H1 (cell line): ENCODE results near the gene RNF44. TPM values are rescaled to one million over a fixed set of nuclear protein-coding genes. Genes with fewer than 3 reads are reported as not detected.

Experiments used
- CTCF ChIA-PET: fragments of 300-600 bp; sonication (Branson Sonifier 250); formaldehyde crosslinking; loops from one replicate; lab custom pipeline; 2021; ENCODE audit not compliant: partially characterized antibody; lab: Charles Lee
- POLR2A ChIA-PET: fragments of 300-600 bp; sonication (Branson Sonifier 250); formaldehyde crosslinking; loops from one replicate; lab custom pipeline; 2021; ENCODE audit warnings: inconsistent platforms; ENCODE audit not compliant: partially characterized antibody; lab: Charles Lee
- DNase-seq, 2 experiments: peaks; one replicate each; pipeline versions ENCODE4 v3.0.0 to v3.0.0-alpha.2; 2010 to 2022; ENCODE audit warnings: low spot score in 2 of 2, low read depth in 1 of 2, mixed read lengths in 1 of 2
- FAIRE-seq: peaks from 2 replicates; lab custom pipeline; 2011; peaks lifted over from hg19 to GRCh38; lab: Jason Lieb, UNC
- H2AFZ ChIP-seq: 2 replicates; pipeline ENCODE4 v1.8.1; 2012; ENCODE audit warnings: low read length, inconsistent platforms
- H2AK5ac ChIP-seq: 2 replicates; pipeline ENCODE4 v1.6.1; 2013; ENCODE audit warnings: low read depth, low read length
- H2BK120ac ChIP-seq: replicated peaks from 2 replicates; pipeline ENCODE3; 2013; ENCODE audit warnings: low read depth, low read length, inconsistent platforms
- H2BK12ac ChIP-seq: 2 replicates; pipeline ENCODE4 v1.6.1; 2013; ENCODE audit warnings: low read depth, low read length
- H2BK15ac ChIP-seq: 2 replicates; pipeline ENCODE4 v1.6.1; 2013; ENCODE audit warnings: low read length
- H2BK20ac ChIP-seq: 2 replicates; pipeline ENCODE4 v1.6.1; 2013; ENCODE audit warnings: low read length
- H2BK5ac ChIP-seq: 2 replicates; pipeline ENCODE4 v1.6.1; 2013; ENCODE audit warnings: low read depth, low read length
- H3K14ac ChIP-seq: 2 replicates; pipeline ENCODE4 v1.6.1; 2013; ENCODE audit warnings: inconsistent platforms; ENCODE audit not compliant: insufficient read length
- H3K18ac ChIP-seq: 2 replicates; pipeline ENCODE4 v1.6.1; 2013; ENCODE audit warnings: low read length; ENCODE audit errors: extremely low read depth
- H3K23ac ChIP-seq: 2 replicates; pipeline ENCODE4 v1.6.1; 2013; ENCODE audit warnings: inconsistent platforms; ENCODE audit not compliant: insufficient read length
- H3K23me2 ChIP-seq: 2 replicates; pipeline ENCODE4 v1.6.1; 2013; ENCODE audit warnings: low read depth, low read length
- H3K27ac ChIP-seq: 2 replicates; pipeline ENCODE4 v1.6.1; 2011; ENCODE audit warnings: low read depth, low read length, inconsistent platforms
- H3K27me3 ChIP-seq, 4 experiments: replicated peaks in 1 of 4; 1 replicate in 1 of 4; 2 replicates in 3 of 4; pipeline versions ENCODE4 v1.6.1 to v1.8.1; 2011 to 2013; ENCODE audit warnings: low read length in 3 of 4, mild to moderate bottlenecking in 3 of 4, inconsistent platforms in 2 of 4, mixed read lengths in 2 of 4, moderate library complexity in 1 of 4; ENCODE audit not compliant: control insufficient read depth in 3 of 4, insufficient read depth in 3 of 4; ENCODE audit errors: extremely low read depth in 1 of 4
- H3K36me3 ChIP-seq, 4 experiments: 2 replicates each; pipeline versions ENCODE4 v1.6.1 to v1.8.1; 2011 to 2013; ENCODE audit warnings: mild to moderate bottlenecking in 4 of 4, low read length in 3 of 4, moderate library complexity in 2 of 4, control low read depth in 1 of 4, inconsistent platforms in 1 of 4; ENCODE audit not compliant: insufficient read depth in 4 of 4, control insufficient read depth in 2 of 4
- H3K4ac ChIP-seq: replicated peaks from 2 replicates; pipeline ENCODE3; 2013; ENCODE audit warnings: low read length, low read depth, mixed read lengths, inconsistent platforms; ENCODE audit not compliant: insufficient read length
- H3K4me1 ChIP-seq, 4 experiments: replicated peaks in 1 of 4; 1 replicate in 1 of 4; 2 replicates in 3 of 4; pipeline versions ENCODE4 v1.6.1 to v1.8.1; 2011 to 2013; ENCODE audit warnings: low read length in 3 of 4, inconsistent platforms in 2 of 4, mixed read lengths in 1 of 4; ENCODE audit not compliant: insufficient read depth in 4 of 4, control insufficient read depth in 3 of 4
- H3K4me2 ChIP-seq, 2 experiments: 2 replicates each; pipeline versions ENCODE4 v1.6.1 to v1.8.1; 2011 to 2013; ENCODE audit warnings: low read depth in 2 of 2, low read length in 2 of 2, control low read depth in 1 of 2, inconsistent platforms in 1 of 2, mild to moderate bottlenecking in 1 of 2; ENCODE audit not compliant: insufficient read depth in 1 of 2
- H3K4me3 ChIP-seq, 4 experiments: fragments of 200-600, 300-600 bp in 1 of 4; sonication (generic), shearing (Covaris generic), sonication (Bioruptor Twin) in 1 of 4; 2 replicates each; pipeline versions ENCODE4 v1.5.1 to v1.8.1; 2011 to 2016; ENCODE audit warnings: low read length in 4 of 4, low read depth in 3 of 4, control low read depth in 2 of 4, inconsistent platforms in 2 of 4, mild to moderate bottlenecking in 2 of 4, mixed read lengths in 1 of 4, moderate library complexity in 1 of 4; ENCODE audit not compliant: insufficient read depth in 2 of 4; ENCODE audit errors: extremely low read depth in 1 of 4
- H3K56ac ChIP-seq: replicated peaks from 2 replicates; pipeline ENCODE3; 2013; ENCODE audit warnings: low read depth, mild to moderate bottlenecking, mixed read lengths, low read length, inconsistent platforms; ENCODE audit not compliant: insufficient read length
- H3K79me1 ChIP-seq: 2 replicates; pipeline ENCODE4 v1.6.1; 2013; ENCODE audit warnings: low read depth, low read length, control low read depth
- H3K79me2 ChIP-seq, 2 experiments: 2 replicates each; pipeline versions ENCODE4 v1.6.1 to v1.8.1; 2012 to 2013; ENCODE audit warnings: low read length in 2 of 2, mild to moderate bottlenecking in 2 of 2, inconsistent platforms in 1 of 2; ENCODE audit not compliant: insufficient read depth in 2 of 2, control insufficient read depth in 1 of 2
- H3K9ac ChIP-seq, 4 experiments: replicated peaks in 1 of 4; 1 replicate in 1 of 4; 2 replicates in 3 of 4; pipeline versions ENCODE4 v1.6.1 to v1.8.1; 2011 to 2013; ENCODE audit warnings: low read depth in 3 of 4, low read length in 3 of 4, control low read depth in 2 of 4, mild to moderate bottlenecking in 2 of 4, moderate library complexity in 2 of 4, inconsistent platforms in 1 of 4; ENCODE audit errors: extremely low read depth in 1 of 4
- H3K9me3 ChIP-seq, 2 experiments: 2 replicates each; pipeline versions ENCODE4 v1.6.1 to v1.8.1; 2012 to 2013; ENCODE audit warnings: mild to moderate bottlenecking in 2 of 2, moderate library complexity in 2 of 2, control low read depth in 1 of 2, inconsistent platforms in 1 of 2, low read depth in 1 of 2, low read length in 1 of 2, mixed read lengths in 1 of 2; ENCODE audit not compliant: insufficient read depth in 2 of 2
- H4K20me1 ChIP-seq, 2 experiments: replicated peaks in 1 of 2; 2 replicates each; pipeline versions ENCODE3 to v1.8.1; 2011 to 2013; ENCODE audit warnings: inconsistent platforms in 2 of 2, low read length in 2 of 2, mild to moderate bottlenecking in 1 of 2; ENCODE audit not compliant: insufficient read depth in 2 of 2, control insufficient read depth in 1 of 2
- H4K5ac ChIP-seq: 2 replicates; pipeline ENCODE4 v1.6.1; 2013; ENCODE audit warnings: low read length, low read depth, mixed read lengths, inconsistent platforms; ENCODE audit not compliant: insufficient read length
- H4K8ac ChIP-seq: 2 replicates; pipeline ENCODE4 v1.8.0; 2013; ENCODE audit warnings: mild to moderate bottlenecking, moderate library complexity, low read length, inconsistent platforms; ENCODE audit not compliant: insufficient read depth; ENCODE audit errors: extremely low read depth
- H4K91ac ChIP-seq: replicated peaks from 2 replicates; pipeline ENCODE3; 2013; ENCODE audit warnings: low read length, mixed read lengths, inconsistent platforms; ENCODE audit not compliant: insufficient read length
- BRCA1 ChIP-seq: IDR thresholded peaks from 2 replicates; pipeline ENCODE4 v1.6.1; 2012; ENCODE audit warnings: low read depth, low read length, improper control_type of control experiment
- CHD2 ChIP-seq: IDR thresholded peaks from 2 replicates; pipeline ENCODE4 v1.6.1; 2012; ENCODE audit warnings: low read length, improper control_type of control experiment
- NANOG ChIP-seq: IDR thresholded peaks from 2 replicates; pipeline ENCODE4 v1.6.1; 2011; ENCODE audit warnings: low read length, low read depth, mild to moderate bottlenecking, inconsistent platforms; ENCODE audit not compliant: insufficient read depth, poor library complexity, severe bottlenecking
- POLR2A ChIP-seq, 2 experiments: IDR thresholded peaks; 1 replicate in 1 of 2; 2 replicates in 1 of 2; pipeline ENCODE4 v1.6.1; 2011; ENCODE audit warnings: low read depth in 2 of 2, low read length in 2 of 2, mild to moderate bottlenecking in 2 of 2; ENCODE audit errors: control extremely low read depth in 1 of 2
- RAD21 ChIP-seq, 2 experiments: IDR thresholded peaks in 1 of 2; conservative IDR thresholded peaks in 1 of 2; 2 replicates each; pipeline ENCODE4 v1.6.1; 2011; ENCODE audit warnings: low read depth in 2 of 2, low read length in 2 of 2, improper control_type of control experiment in 1 of 2, inconsistent platforms in 1 of 2, mild to moderate bottlenecking in 1 of 2, moderate library complexity in 1 of 2
- SIN3A ChIP-seq, 2 experiments: IDR thresholded peaks in 1 of 2; conservative IDR thresholded peaks in 1 of 2; 2 replicates each; pipeline ENCODE4 v1.6.1; 2011 to 2012; ENCODE audit warnings: low read length in 2 of 2, improper control_type of control experiment in 1 of 2, low read depth in 1 of 2, mild to moderate bottlenecking in 1 of 2
- SIX5 ChIP-seq: IDR thresholded peaks from 2 replicates; pipeline ENCODE4 v1.6.1; 2011; ENCODE audit warnings: mild to moderate bottlenecking, low read depth, low read length
- SP2 ChIP-seq: IDR thresholded peaks from 2 replicates; pipeline ENCODE4 v1.6.1; 2012; ENCODE audit warnings: mild to moderate bottlenecking, low read length, inconsistent platforms
- TAF7 ChIP-seq: optimal IDR thresholded peaks from 2 replicates; pipeline ENCODE3; 2011; ENCODE audit warnings: low read depth, mild to moderate bottlenecking, inconsistent platforms, low read length, moderate library complexity, borderline replicate concordance
- YY1 ChIP-seq: IDR thresholded peaks from 2 replicates; pipeline ENCODE4 v1.6.1; 2011; ENCODE audit warnings: low read depth, mild to moderate bottlenecking, low read length
- WGBS, 2 experiments: shearing (Covaris generic) in 1 of 2; methylation state at CpG; one replicate each; pipeline versions ENCODE4 v1.1.6 to v1.1.7; 2013 to 2015; ENCODE audit warnings: low lambda C conversion rate in 2 of 2, mixed read lengths in 2 of 2, inconsistent platforms in 1 of 2, low coverage in 1 of 2, missing lambda C conversion rate in 1 of 2; ENCODE audit not compliant: insufficient replicate concordance in 2 of 2, insufficient coverage in 1 of 2, insufficient read length in 1 of 2; ENCODE audit errors: extremely low coverage in 1 of 2, missing lambda C conversion rate in 1 of 2; 5-methylcytosine and 5-hydroxymethylcytosine counted together
- polyA plus RNA-seq, 7 experiments: library from polyadenylated mRNA; depleted of rRNA in 3 of 7; stranded (reverse) in 5 of 7; unstranded in 2 of 7; fragments of >200 nt in 5 of 7; fragments of 200-250 nt in 2 of 7; gene quantifications; 1 replicate in 5 of 7; 2 replicates in 1 of 7; 4 replicates in 1 of 7; pipeline versions ENCODE4 v1.2.1 to v1.2.3, GENCODE V29; 2011 to 2013; ENCODE audit warnings: missing spikeins in 2 of 7, mixed read lengths in 2 of 7
- total RNA-seq: library from RNA; stranded (reverse); fragmentation: NEBNext Ultra II Directional; extraction: Animal tissue kit (Norgen Biotek cat#: 25700); gene quantifications from 2 replicates; pipeline ENCODE4 v1.2.1, GENCODE V29; 2021
- TF ChIP-seq, protein P1 (sequence below): IDR thresholded peaks from 2 replicates; pipeline ENCODE4 v1.6.1; 2012; ENCODE audit warnings: inconsistent platforms
- TF ChIP-seq, protein P2 (sequence below): IDR thresholded peaks from 2 replicates; pipeline ENCODE4 v1.6.1; 2011; ENCODE audit warnings: low read depth, mild to moderate bottlenecking, low read length; ENCODE audit not compliant: insufficient read depth

RNF44 gene
- total and polyA plus RNA-seq, 2 of the 8 experiments (the other 6 are each of a cell fraction or from before 2014, with no cell fraction given): 54.7 to 164 TPM

DNA sequence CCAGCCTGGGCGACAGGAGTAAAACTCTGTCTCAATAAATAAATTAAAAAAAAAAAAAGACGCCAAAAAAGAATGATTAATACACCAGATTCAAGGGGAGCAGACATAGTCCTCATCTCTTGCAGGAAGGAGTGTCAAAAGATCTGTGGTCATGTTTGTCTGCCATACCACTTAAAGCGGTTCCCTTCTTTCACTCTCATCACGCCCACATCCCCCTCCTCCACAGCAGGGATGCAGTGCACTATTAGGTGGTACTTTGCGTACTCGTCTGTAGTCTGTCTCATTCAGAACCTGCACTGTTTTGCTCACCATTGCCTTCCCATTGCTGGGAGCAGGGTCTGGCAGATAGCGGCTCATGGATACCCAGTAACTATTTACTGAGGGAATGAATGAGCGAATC is 23.2 kb upstream of the RNF44 start:
- H4K20me1 ChIP-seq: no peaks in the 10 kb centered on the region
- no peaks in the 10 kb centered on the region for H3K79me2 ChIP-seq
- H3K9ac ChIP-seq: no peak overlapping the region
- no peak overlapping the region for H2BK5ac ChIP-seq
- no peak overlapping the region for H2AK5ac ChIP-seq
- no peak overlapping the region for H4K8ac ChIP-seq
- no peak overlapping the region for H3K23ac ChIP-seq
- no peaks in the 10 kb centered on the region for H3K27me3 ChIP-seq
- no peaks in the 10 kb centered on the region for H3K9me3 ChIP-seq
- DNase-seq (no peak), FAIRE-seq (no peak)
- no peak overlapping the region for H4K5ac ChIP-seq
- 84% methylated on average over 8 of the region's 8 CpGs; no CpG with 5 or more reads in 1 of the 2 experiments for WGBS, 2 experiments
- H3K4me1 ChIP-seq: peaks cover 0 to 5% (median under 1%) of the 10 kb centered on the region in 4 experiments; a peak in 3 of 7 replicates
- H2AFZ ChIP-seq: no peak overlapping the region
- peak overlapping the region; percentile 65; the same call in 1 of the 2 replicates for H2BK15ac ChIP-seq
- no peak overlapping the region; the same call in 1 of the 2 replicates for H3K18ac ChIP-seq
- H3K4me2 ChIP-seq: no peak overlapping the region
- ChIA-PET POLR2A (interaction anchor here (2.9 kb wide), 1 partner anchor 24 kb away, joined by 12 read pairs; the partner anchor contains the start of gene RNF44), CTCF (interaction anchor here (0.8 kb wide), 1 partner anchor 13 kb away, joined by 3 read pairs; no protein-coding TSS in a partner anchor)
- H3K56ac ChIP-seq: no peak overlapping the region
- no peaks in the 10 kb centered on the region; the same call in 1 of the 2 replicates for H3K23me2 ChIP-seq
- no peak overlapping the region for H3K4me3 ChIP-seq
- no peak overlapping the region for H2BK12ac ChIP-seq
- no peak overlapping the region for H2BK20ac ChIP-seq
- no peaks in the 10 kb centered on the region for H3K36me3 ChIP-seq
- H4K91ac ChIP-seq: no peak overlapping the region
- H2BK120ac ChIP-seq: no peak overlapping the region
- H3K27ac ChIP-seq: no peak overlapping the region
- no peak overlapping the region for H3K14ac ChIP-seq
- no peaks in the 10 kb centered on the region for H3K79me1 ChIP-seq
- H3K4ac ChIP-seq: no peak overlapping the region
- TF ChIP-seq TAF7 (no peak), CHD2 (no peak), BRCA1 (no peak), NANOG (no peak), SIX5 (no peak), SIN3A (conservative IDR thresholded peaks at IDR 0.05 in 1 of 2, IDR thresholded peaks at IDR 0.05 in 1 of 2; ENCODE audit: low read depth in 1 of 2, low read length in 2 of 2) (no peak), YY1 (no peak), SP2 (no peak), RAD21 (IDR thresholded peaks at IDR 0.05 in 1 of 2, conservative IDR thresholded peaks at IDR 0.05 in 1 of 2; ENCODE audit: low read depth in 2 of 2, low read length in 2 of 2) (no peak), POLR2A (IDR thresholded peaks at IDR 0.05; ENCODE audit: control extremely low read depth in 1 of 2, low read depth in 2 of 2, low read length in 2 of 2) (no peak)
- TF ChIP-seq, protein P1, sequence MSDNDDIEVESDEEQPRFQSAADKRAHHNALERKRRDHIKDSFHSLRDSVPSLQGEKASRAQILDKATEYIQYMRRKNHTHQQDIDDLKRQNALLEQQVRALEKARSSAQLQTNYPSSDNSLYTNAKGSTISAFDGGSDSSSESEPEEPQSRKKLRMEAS: no peak
- TF ChIP-seq, protein P2, sequence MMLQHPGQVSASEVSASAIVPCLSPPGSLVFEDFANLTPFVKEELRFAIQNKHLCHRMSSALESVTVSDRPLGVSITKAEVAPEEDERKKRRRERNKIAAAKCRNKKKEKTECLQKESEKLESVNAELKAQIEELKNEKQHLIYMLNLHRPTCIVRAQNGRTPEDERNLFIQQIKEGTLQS: no peak
